GM23338 (cell line): ENCODE measurements around the gene CTNNA3. TPM values are rescaled to one million over a fixed set of nuclear protein-coding genes. Genes with fewer than 3 reads are reported as not detected.

Experiments
- ATAC-seq: fragments of 200-7000 bp; cut with Tn5 transposase; 3 replicates; pipeline ENCODE4 v1.9.1; 2020
- DNase-seq: peaks from one replicate; pipeline ENCODE4 v3.0.0-alpha.2; 2015; ENCODE audit warnings: low spot score
- H2AFZ ChIP-seq: fragments of 200-600 bp; sonication (generic); 2 replicates; pipeline ENCODE4 v1.8.0; 2016; ENCODE audit warnings: antibody characterized with exemption, mild to moderate bottlenecking, moderate library complexity
- H3F3A ChIP-seq: fragments of 200-600 bp; sonication (generic); replicated peaks from 2 replicates; pipeline ENCODE4 v1.8.0; 2017; ENCODE audit warnings: antibody characterized with exemption, mixed run types, low read depth
- H3K27ac ChIP-seq: fragments of 200-600 bp; sonication (generic); 2 replicates; pipeline ENCODE4 v1.6.1; 2016; ENCODE audit warnings: low read depth
- H3K27me3 ChIP-seq: fragments of 200-600 bp; sonication (generic); 2 replicates; pipeline ENCODE4 v1.8.0; 2016; ENCODE audit warnings: mild to moderate bottlenecking, mixed run types, moderate library complexity; ENCODE audit not compliant: insufficient read depth
- H3K36me3 ChIP-seq: fragments of 200-600 bp; sonication (generic); 2 replicates; pipeline ENCODE4 v1.8.0; 2016; ENCODE audit warnings: mild to moderate bottlenecking; ENCODE audit not compliant: insufficient read depth
- H3K4me1 ChIP-seq: fragments of 200-600 bp; sonication (generic); 2 replicates; pipeline ENCODE4 v1.8.0; 2016; ENCODE audit warnings: mild to moderate bottlenecking, moderate library complexity; ENCODE audit not compliant: insufficient read depth
- H3K4me2 ChIP-seq: fragments of 200-600 bp; sonication (generic); 2 replicates; pipeline ENCODE4 v1.7.1; 2017; ENCODE audit warnings: mixed run types
- H3K4me3 ChIP-seq: fragments of 200-600 bp; sonication (generic); 2 replicates; pipeline ENCODE4 v1.6.1; 2016; ENCODE audit warnings: mixed run types
- H3K79me2 ChIP-seq: fragments of 200-600 bp; sonication (generic); replicated peaks from 2 replicates; pipeline ENCODE4 v1.8.0; 2017; ENCODE audit warnings: mild to moderate bottlenecking; ENCODE audit not compliant: insufficient read depth
- H3K9me2 ChIP-seq: fragments of 200-600 bp; sonication (generic); 2 replicates; pipeline ENCODE4 v1.8.0; 2017; ENCODE audit not compliant: insufficient read depth
- H4K20me1 ChIP-seq: fragments of 200-600 bp; sonication (generic); replicated peaks from 2 replicates; pipeline ENCODE4 v1.8.0; 2017; ENCODE audit warnings: mild to moderate bottlenecking; ENCODE audit not compliant: insufficient read depth
- H3K27ac Mint-ChIP-seq: 2 replicates; pipeline ENCODE4 v1.8.0; 2020; ENCODE audit warnings: inconsistent platforms, mild to moderate bottlenecking, moderate library complexity, mixed read lengths
- H3K27me3 Mint-ChIP-seq: 3 replicates; pipeline ENCODE4 v1.8.0; 2022; ENCODE audit warnings: low read depth, mild to moderate bottlenecking, moderate library complexity, mixed read lengths, inconsistent platforms; ENCODE audit not compliant: insufficient read depth, poor library complexity
- H3K36me3 Mint-ChIP-seq: 3 replicates; pipeline ENCODE4 v1.8.0; 2021; ENCODE audit warnings: low read depth, mild to moderate bottlenecking, inconsistent platforms, moderate library complexity, mixed read lengths
- H3K4me1 Mint-ChIP-seq: 3 replicates; pipeline ENCODE4 v1.8.0; 2020; ENCODE audit warnings: mild to moderate bottlenecking, inconsistent platforms, mixed read lengths
- H3K4me3 Mint-ChIP-seq: 3 replicates; pipeline ENCODE4 v1.8.0; 2021; ENCODE audit warnings: moderate library complexity, mild to moderate bottlenecking, inconsistent platforms, mixed read lengths
- H3K9me3 Mint-ChIP-seq: 3 replicates; pipeline ENCODE4 v1.8.0; 2020; ENCODE audit warnings: moderate library complexity, mild to moderate bottlenecking, inconsistent platforms, mixed read lengths
- CREB1 ChIP-seq: fragments of 250-450 bp; sonication (Bioruptor Pico); IDR thresholded peaks from 2 replicates; pipeline ENCODE4 v1.5.0; 2020; ENCODE audit warnings: low read depth, mild to moderate bottlenecking, moderate library complexity
- CTCF ChIP-seq, 2 experiments: fragments of 200-600 bp in 1 of 2; sonication (generic) in 1 of 2; conservative IDR thresholded peaks; 2 replicates each; pipeline versions ENCODE4 v1.5.1 to v1.6.1; 2016 to 2017; ENCODE audit warnings: antibody characterized with exemption in 2 of 2, low read depth in 2 of 2, mild to moderate bottlenecking in 2 of 2, moderate library complexity in 1 of 2
- EZH2 ChIP-seq: fragments of 200-600 bp; sonication (generic); IDR thresholded peaks from one replicate; pipeline ENCODE4 v1.8.0; 2017; ENCODE audit warnings: antibody characterized with exemption, mild to moderate bottlenecking, low read depth; ENCODE audit not compliant: unreplicated experiment
- EZH2phosphoT487 ChIP-seq: fragments of 200-600 bp; sonication (generic); IDR thresholded peaks from one replicate; pipeline ENCODE4 v1.8.1; 2018; ENCODE audit warnings: antibody characterized with exemption; ENCODE audit not compliant: unreplicated experiment
- JUNB ChIP-seq: IDR thresholded peaks from one replicate; pipeline ENCODE4 v1.6.1; 2016; ENCODE audit warnings: antibody characterized with exemption; ENCODE audit not compliant: unreplicated experiment
- POLR2AphosphoS5 ChIP-seq: IDR thresholded peaks from 2 replicates; pipeline ENCODE4 v1.6.1; 2016; ENCODE audit warnings: antibody characterized with exemption, low read depth
- REST ChIP-seq: IDR thresholded peaks from one replicate; pipeline ENCODE4 v1.6.1; 2018; ENCODE audit warnings: antibody characterized with exemption; ENCODE audit not compliant: unreplicated experiment
- STAT1 ChIP-seq: IDR thresholded peaks from one replicate; pipeline ENCODE4 v1.6.1; 2016; ENCODE audit warnings: antibody characterized with exemption; ENCODE audit not compliant: unreplicated experiment
- ZNF114 ChIP-seq: fragments of 250-450 bp; sonication (Bioruptor Pico); IDR thresholded peaks from 2 replicates; pipeline ENCODE4 v1.5.0; 2020; ENCODE audit warnings: mild to moderate bottlenecking, moderate library complexity
- ZNF331 ChIP-seq: fragments of 250-450 bp; sonication (Bioruptor Pico); IDR thresholded peaks from 2 replicates; pipeline ENCODE4 v1.5.0; 2020; ENCODE audit warnings: low read depth, mild to moderate bottlenecking, moderate library complexity
- polyA plus RNA-seq: library from polyadenylated mRNA; unstranded; fragments of >200 nt; fragmentation: Nextera tagmentation; extraction: Ambion mirVana; gene quantifications from 2 replicates; pipeline ENCODE4 v1.2.1, GENCODE V29; 2016
- total RNA-seq: library from RNA; depleted of rRNA; stranded (reverse); fragments of >200 nt; shearing (Covaris generic); gene quantifications from 2 replicates; pipeline ENCODE4 v1.2.3, GENCODE V29; 2014
- TF ChIP-seq, protein P1 (sequence below): fragments of 250-450 bp; sonication (Bioruptor Pico); IDR thresholded peaks from 2 replicates; pipeline ENCODE4 v1.5.0; 2020; ENCODE audit warnings: mild to moderate bottlenecking, moderate library complexity

The CTNNA3 gene
- total and polyA plus RNA-seq, 2 experiments from 2014 or later, result 0.71 to 3.3 TPM

DNA sequence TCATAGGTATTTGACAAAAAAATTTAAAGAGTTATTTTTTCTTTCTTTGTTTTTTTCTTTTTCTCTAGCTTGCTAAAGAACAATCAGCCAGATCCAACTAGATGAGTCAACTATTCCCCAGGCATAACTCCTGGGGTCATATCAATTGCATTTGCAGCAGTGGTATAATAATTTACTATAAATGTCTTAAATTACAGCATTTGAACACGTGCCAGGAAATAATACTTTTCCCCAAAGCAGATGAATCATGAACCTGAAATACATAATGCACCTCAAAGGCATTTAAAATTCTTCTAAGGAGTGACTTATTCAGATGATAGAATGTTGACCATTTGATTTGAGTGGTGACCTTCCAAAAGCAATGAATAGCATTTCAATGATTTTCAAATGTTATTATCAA lies 580.0 kb downstream of the CTNNA3 start:
- H3K79me2 ChIP-seq, result no peaks in the 10 kb centered on the region
- no peak overlapping the region for H3K4me3 ChIP-seq
- ATAC-seq (no peak), DNase-seq (no peak)
- no peaks in the 10 kb centered on the region for H4K20me1 ChIP-seq
- Mint-ChIP-seq H3K36me3 (no peaks in the 10 kb centered on the region), H3K4me3 (no peak overlapping the region), H3K27me3 (peaks cover 2% of the 10 kb centered on the region), H3K9me3 (no peaks in the 10 kb centered on the region), H3K27ac (no peak overlapping the region), H3K4me1 (0 out of 3 replicates have a peak, but pooled peaks cover 2% of the 10 kb centered on the region)
- no peaks in the 10 kb centered on the region for H3K27me3 ChIP-seq
- H2AFZ ChIP-seq, result no peak overlapping the region
- H3K27ac ChIP-seq, result no peak overlapping the region
- no peaks in the 10 kb centered on the region; the same call in 1 of the 2 replicates for H3K9me2 ChIP-seq
- H3F3A ChIP-seq, result no peaks in the 10 kb centered on the region
- no peaks in the 10 kb centered on the region for H3K36me3 ChIP-seq
- no peaks in the 10 kb centered on the region for H3K4me1 ChIP-seq
- no peak overlapping the region for H3K4me2 ChIP-seq
- no peak for TF ChIP-seq ZNF331 (CRISPR knock-in tag)

DNA sequence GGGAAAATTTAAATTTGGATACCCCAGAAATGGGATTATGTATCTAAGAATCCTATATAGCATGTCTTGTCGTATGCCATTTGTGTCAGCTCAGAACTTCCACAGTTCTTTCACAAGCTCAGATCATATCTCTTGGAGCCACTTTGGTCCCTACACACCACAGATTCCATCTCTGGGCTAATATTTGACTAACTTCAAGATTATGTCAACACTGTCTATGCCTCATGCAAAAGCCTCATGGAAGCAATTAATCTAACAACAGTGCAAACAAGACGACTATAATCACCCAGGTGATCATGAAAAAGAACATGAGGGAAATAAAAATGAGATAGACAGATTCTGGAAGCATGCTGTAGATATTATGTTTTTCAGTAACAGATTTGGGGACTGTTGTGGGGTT lies 581.0 kb downstream of the CTNNA3 start:
- no peak overlapping the region for H3K27ac ChIP-seq
- Mint-ChIP-seq H3K9me3 (no peaks in the 10 kb centered on the region), H3K4me1 (0 out of 3 replicates have a peak, but pooled peaks cover 2% of the 10 kb centered on the region), H3K36me3 (no peaks in the 10 kb centered on the region), H3K27me3 (peaks cover 2% of the 10 kb centered on the region), H3K27ac (0 out of 2 replicates have a peak overlapping the region, but pooled peaks have one; percentile 9), H3K4me3 (no peak overlapping the region)
- no peak overlapping the region for H2AFZ ChIP-seq
- no peak overlapping the region for H3K4me2 ChIP-seq
- no peaks in the 10 kb centered on the region for H4K20me1 ChIP-seq
- no peaks in the 10 kb centered on the region for H3K36me3 ChIP-seq
- no peaks in the 10 kb centered on the region for H3F3A ChIP-seq
- no peaks in the 10 kb centered on the region for H3K4me1 ChIP-seq
- no peak for DNase-seq
- H3K27me3 ChIP-seq, result no peaks in the 10 kb centered on the region
- no peak for ATAC-seq
- H3K9me2 ChIP-seq, result no peaks in the 10 kb centered on the region; the same call in 1 of the 2 replicates
- no peaks in the 10 kb centered on the region for H3K79me2 ChIP-seq
- no peak overlapping the region for H3K4me3 ChIP-seq
- TF ChIP-seq REST (no peak), CREB1 (CRISPR knock-in tag) (no peak), POLR2AphosphoS5 (no peak), EZH2phosphoT487 (no peak), STAT1 (no peak), CTCF (conservative IDR thresholded peaks at IDR 0.05; ENCODE audit: low read depth in 2 of 2) (no peak), ZNF114 (CRISPR knock-in tag) (no peak), JUNB (no peak), EZH2 (no peak)
- TF ChIP-seq, protein P1, sequence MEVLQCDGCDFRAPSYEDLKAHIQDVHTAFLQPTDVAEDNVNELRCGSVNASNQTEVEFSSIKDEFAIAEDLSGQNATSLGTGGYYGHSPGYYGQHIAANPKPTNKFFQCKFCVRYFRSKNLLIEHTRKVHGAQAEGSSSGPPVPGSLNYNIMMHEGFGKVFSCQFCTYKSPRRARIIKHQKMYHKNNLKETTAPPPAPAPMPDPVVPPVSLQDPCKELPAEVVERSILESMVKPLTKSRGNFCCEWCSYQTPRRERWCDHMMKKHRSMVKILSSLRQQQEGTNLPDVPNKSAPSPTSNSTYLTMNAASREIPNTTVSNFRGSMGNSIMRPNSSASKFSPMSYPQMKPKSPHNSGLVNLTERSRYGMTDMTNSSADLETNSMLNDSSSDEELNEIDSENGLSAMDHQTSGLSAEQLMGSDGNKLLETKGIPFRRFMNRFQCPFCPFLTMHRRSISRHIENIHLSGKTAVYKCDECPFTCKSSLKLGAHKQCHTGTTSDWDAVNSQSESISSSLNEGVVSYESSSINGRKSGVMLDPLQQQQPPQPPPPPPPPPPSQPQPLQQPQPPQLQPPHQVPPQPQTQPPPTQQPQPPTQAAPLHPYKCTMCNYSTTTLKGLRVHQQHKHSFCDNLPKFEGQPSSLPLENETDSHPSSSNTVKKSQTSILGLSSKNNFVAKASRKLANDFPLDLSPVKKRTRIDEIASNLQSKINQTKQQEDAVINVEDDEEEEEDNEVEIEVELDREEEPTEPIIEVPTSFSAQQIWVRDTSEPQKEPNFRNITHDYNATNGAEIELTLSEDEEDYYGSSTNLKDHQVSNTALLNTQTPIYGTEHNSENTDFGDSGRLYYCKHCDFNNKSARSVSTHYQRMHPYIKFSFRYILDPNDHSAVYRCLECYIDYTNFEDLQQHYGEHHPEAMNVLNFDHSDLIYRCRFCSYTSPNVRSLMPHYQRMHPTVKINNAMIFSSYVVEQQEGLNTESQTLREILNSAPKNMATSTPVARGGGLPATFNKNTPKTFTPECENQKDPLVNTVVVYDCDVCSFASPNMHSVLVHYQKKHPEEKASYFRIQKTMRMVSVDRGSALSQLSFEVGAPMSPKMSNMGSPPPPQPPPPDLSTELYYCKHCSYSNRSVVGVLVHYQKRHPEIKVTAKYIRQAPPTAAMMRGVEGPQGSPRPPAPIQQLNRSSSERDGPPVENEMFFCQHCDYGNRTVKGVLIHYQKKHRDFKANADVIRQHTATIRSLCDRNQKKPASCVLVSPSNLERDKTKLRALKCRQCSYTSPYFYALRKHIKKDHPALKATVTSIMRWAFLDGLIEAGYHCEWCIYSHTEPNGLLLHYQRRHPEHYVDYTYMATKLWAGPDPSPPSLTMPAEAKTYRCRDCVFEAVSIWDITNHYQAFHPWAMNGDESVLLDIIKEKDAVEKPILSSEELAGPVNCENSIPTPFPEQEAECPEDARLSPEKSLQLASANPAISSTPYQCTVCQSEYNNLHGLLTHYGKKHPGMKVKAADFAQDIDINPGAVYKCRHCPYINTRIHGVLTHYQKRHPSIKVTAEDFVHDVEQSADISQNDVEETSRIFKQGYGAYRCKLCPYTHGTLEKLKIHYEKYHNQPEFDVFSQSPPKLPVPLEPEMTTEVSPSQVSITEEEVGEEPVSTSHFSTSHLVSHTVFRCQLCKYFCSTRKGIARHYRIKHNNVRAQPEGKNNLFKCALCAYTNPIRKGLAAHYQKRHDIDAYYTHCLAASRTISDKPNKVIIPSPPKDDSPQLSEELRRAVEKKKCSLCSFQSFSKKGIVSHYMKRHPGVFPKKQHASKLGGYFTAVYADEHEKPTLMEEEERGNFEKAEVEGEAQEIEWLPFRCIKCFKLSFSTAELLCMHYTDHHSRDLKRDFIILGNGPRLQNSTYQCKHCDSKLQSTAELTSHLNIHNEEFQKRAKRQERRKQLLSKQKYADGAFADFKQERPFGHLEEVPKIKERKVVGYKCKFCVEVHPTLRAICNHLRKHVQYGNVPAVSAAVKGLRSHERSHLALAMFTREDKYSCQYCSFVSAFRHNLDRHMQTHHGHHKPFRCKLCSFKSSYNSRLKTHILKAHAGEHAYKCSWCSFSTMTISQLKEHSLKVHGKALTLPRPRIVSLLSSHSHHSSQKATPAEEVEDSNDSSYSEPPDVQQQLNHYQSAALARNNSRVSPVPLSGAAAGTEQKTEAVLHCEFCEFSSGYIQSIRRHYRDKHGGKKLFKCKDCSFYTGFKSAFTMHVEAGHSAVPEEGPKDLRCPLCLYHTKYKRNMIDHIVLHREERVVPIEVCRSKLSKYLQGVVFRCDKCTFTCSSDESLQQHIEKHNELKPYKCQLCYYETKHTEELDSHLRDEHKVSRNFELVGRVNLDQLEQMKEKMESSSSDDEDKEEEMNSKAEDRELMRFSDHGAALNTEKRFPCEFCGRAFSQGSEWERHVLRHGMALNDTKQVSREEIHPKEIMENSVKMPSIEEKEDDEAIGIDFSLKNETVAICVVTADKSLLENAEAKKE, result no peak
